22Rv1 (cell line): ENCODE measurements around the gene APOA1.

Experiments used
- ZFX ChIP-seq: fragments of 450-650 bp; IDR thresholded peaks from 2 replicates; pipeline ENCODE4 v1.6.1; 2017; ENCODE audit warnings: antibody characterized with exemption, borderline replicate concordance
- TF ChIP-seq, protein P1 (sequence below): fragments of 450-650 bp; IDR thresholded peaks from 2 replicates; pipeline ENCODE4 v1.5.1; 2017; ENCODE audit warnings: mild to moderate bottlenecking

- TF ChIP-seq, protein P1, sequence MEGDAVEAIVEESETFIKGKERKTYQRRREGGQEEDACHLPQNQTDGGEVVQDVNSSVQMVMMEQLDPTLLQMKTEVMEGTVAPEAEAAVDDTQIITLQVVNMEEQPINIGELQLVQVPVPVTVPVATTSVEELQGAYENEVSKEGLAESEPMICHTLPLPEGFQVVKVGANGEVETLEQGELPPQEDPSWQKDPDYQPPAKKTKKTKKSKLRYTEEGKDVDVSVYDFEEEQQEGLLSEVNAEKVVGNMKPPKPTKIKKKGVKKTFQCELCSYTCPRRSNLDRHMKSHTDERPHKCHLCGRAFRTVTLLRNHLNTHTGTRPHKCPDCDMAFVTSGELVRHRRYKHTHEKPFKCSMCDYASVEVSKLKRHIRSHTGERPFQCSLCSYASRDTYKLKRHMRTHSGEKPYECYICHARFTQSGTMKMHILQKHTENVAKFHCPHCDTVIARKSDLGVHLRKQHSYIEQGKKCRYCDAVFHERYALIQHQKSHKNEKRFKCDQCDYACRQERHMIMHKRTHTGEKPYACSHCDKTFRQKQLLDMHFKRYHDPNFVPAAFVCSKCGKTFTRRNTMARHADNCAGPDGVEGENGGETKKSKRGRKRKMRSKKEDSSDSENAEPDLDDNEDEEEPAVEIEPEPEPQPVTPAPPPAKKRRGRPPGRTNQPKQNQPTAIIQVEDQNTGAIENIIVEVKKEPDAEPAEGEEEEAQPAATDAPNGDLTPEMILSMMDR = no peak
- TF ChIP-seq ZFX = no peak
Measured at GRCh38 chr11:116870054-116870453, 32.6 kb upstream of the APOA1 start.
